ENCODE results near the gene PLXNC1. TPM values are rescaled to one million over a fixed set of nuclear protein-coding genes. Genes with fewer than 3 reads are reported as not detected.
A peak's percentile ranks its signal among the peaks of the same experiment; 100 is the strongest.

Gene PLXNC1
- total and polyA plus RNA-seq, 4 experiments from 2014 or later: 2.9 to 27.6 (median 17.3) TPM

DNA sequence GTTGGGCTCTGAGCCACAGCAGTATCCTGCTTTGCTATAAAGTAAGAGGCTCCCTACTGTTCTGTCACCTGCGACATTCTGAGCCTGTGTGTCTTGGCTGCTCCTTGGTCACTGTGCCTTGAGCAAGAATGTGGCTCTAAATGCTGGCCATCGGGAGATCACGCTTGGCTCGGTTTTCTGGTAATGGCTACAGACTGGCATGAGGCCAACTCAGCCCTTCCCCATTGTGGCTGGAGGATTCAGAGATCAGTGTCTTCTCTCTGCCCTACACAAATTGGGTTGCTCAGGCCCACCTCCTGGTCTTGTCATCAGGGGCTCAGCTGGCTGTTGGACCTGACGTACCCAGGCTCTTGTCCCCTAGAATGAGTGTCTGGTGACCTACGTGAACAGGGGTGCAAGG, 94.5 kb downstream of the PLXNC1 start:
- Mint-ChIP-seq H3K27ac (no peak overlapping the region), H3K36me3 (peaks cover 56 to 57% of the 10 kb centered on the region in 2 donors), H3K27me3 (no peaks in the 10 kb centered on the region), H3K9me3 (no peaks in the 10 kb centered on the region), H3K4me3 (no peak overlapping the region), H3K4me1 (peaks cover 15 to 31% (median 19%) of the 10 kb centered on the region in 4 donors)
- ChIA-PET CTCF (ENCODE audit: partially characterized antibody) (no interaction called here), POLR2A (ENCODE audit: partially characterized antibody) (no interaction called here)
- H3K4me1 ChIP-seq (ENCODE audit: insufficient read depth, low read length): peaks cover 24% of the 10 kb centered on the region
- H3K36me3 ChIP-seq (ENCODE audit: insufficient read depth, low read length): peaks cover 6% of the 10 kb centered on the region
- H3K9me3 ChIP-seq (ENCODE audit: control insufficient read depth in 1 of 2, low read length in 2 of 2): no peaks in the 10 kb centered on the region
- intact Hi-C loops (cut with micrococcal nuclease): no loop called here
- H3K4me3 ChIP-seq (ENCODE audit: low read length in 2 of 2): no peak overlapping the region
- H3K27ac ChIP-seq (ENCODE audit: low read depth, low read length): no peak overlapping the region
- DNase-seq: no peak
- H3K27me3 ChIP-seq (ENCODE audit: insufficient read depth, low read length): no peaks in the 10 kb centered on the region

DNA sequence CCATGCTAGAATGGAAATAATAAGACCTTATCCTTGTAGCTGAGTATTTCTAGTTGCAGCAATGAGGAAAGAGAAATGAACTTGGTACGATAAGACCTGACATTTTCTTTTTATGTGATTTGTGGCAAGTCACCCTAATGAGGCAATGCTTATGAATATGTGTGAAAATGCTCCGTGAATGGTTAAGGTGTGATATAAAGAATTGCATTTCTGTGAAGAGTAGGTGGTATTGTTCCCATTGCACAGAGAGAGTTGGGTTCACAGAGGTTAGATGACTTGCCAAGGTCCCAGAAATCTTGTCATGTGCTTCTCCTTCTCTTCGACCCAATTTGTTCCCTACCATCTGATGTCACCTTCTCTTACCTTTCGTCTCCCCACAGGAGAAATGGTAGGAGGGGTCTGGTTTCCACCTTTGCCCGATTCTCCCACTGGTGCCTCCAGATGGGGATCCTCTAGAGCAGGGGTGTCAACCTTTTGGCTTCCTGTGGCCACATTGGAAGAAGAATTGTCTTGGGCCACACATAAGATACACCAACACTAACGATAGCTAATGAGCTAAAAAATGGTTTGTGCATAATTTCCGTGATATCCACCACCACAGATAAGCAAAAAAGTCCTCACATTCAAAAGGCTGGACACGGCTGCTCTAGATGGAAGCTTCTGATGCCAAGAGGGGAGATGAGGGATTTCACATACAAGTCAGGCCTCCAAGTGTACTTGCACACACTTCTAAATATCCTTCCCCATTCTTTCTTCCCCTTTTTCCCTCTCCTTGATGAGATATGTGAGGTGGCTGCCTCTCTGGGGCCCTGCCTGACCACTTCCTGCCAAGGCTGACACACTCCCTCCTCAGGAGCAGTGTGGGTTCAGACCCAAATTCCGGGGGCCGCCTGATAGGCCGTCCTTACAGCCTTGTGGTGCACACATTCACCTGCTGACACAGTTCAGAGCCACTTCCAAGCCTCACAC, 96.1 kb downstream of the PLXNC1 start:
- peak overlapping the region; percentile 23 to 64 (median 44) for H3K4me3 Mint-ChIP-seq

DNA sequence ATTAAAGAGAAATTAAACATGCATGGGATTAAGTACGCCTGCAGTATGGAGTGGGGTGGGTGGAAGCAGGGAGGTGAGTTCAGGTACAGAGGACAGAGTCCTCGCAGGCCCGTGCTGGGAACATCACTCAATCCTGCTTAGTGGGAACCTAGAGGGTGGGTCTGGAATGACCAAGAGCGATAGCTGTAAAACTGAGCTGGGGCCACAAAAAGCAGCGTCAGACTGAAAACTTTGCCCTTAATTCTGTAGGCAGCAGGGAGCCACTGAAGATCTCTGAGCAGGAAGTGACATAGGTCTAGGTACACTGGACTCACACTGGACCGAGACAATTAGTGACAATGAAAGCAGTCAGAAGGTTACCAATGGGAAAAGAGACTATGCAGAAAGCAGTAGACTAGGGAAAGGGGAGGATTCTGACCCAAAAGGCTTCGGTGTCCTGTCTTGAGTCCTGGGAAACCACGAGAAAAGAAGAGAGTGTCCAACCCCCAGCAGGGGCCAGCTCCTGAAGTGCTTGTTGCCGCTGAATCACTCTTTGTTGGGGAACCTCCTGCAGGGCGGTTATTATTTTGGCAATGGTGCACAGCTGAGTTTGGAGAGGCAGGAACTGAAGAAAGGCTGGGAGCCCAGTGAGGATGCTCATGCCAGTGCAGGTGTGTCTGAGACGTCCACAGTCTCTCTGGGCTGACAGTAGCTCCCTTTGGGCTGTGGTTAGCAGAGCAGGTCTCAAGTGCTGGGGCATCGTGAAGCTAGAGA, 97.4 kb downstream of the PLXNC1 start:
- Mint-ChIP-seq H3K4me1 (peaks cover 15 to 31% (median 19%) of the 10 kb centered on the region in 4 donors), H3K4me3 (no peak overlapping the region), H3K27me3 (no peaks in the 10 kb centered on the region), H3K27ac (peak overlapping the region in 6 of 7 donors; percentile 32 to 83 (median 52)), H3K36me3 (peaks cover 51 to 54% of the 10 kb centered on the region in 2 donors), H3K9me3 (no peaks in the 10 kb centered on the region)
- DNase-seq: no peak
- ChIA-PET POLR2A (ENCODE audit: partially characterized antibody) (interaction anchor here (1.0 kb wide), 1 partner anchor 38 kb away, joined by 3 read pairs; no protein-coding TSS in a partner anchor), CTCF (ENCODE audit: partially characterized antibody) (no interaction called here)
- H3K27me3 ChIP-seq (ENCODE audit: insufficient read depth, low read length): no peaks in the 10 kb centered on the region
- no peaks in the 10 kb centered on the region for H3K9me3 ChIP-seq (ENCODE audit: control insufficient read depth in 1 of 2, low read length in 2 of 2)
- no peak overlapping the region for H3K27ac ChIP-seq (ENCODE audit: low read depth, low read length)
- intact Hi-C loops (cut with micrococcal nuclease): no loop called here
- H3K4me3 ChIP-seq (ENCODE audit: low read length in 2 of 2): no peak overlapping the region
- peaks cover 8% of the 10 kb centered on the region for H3K36me3 ChIP-seq (ENCODE audit: insufficient read depth, low read length)
- H3K4me1 ChIP-seq (ENCODE audit: insufficient read depth, low read length): peaks cover 24% of the 10 kb centered on the region

More for the DNA sequence above, 96.1 kb downstream of the PLXNC1 start:
- Mint-ChIP-seq H3K27me3 (no peaks in the 10 kb centered on the region), H3K36me3 (peaks cover 57 to 58% of the 10 kb centered on the region in 2 donors), H3K27ac (peak overlapping the region; percentile 52 to 91 (median 72)), H3K9me3 (no peaks in the 10 kb centered on the region), H3K4me1 (peaks cover 15 to 31% (median 19%) of the 10 kb centered on the region in 4 donors)
- ChIA-PET CTCF (ENCODE audit: partially characterized antibody) (interaction anchor here (0.9 to 1.6 kb wide), 2 partner anchors 9 to 11 kb away, joined by 3 to 5 read pairs; no protein-coding TSS in a partner anchor), POLR2A (ENCODE audit: partially characterized antibody) (interaction anchor here (1.2 kb wide), 1 partner anchor 18 kb away, joined by 4 read pairs; no protein-coding TSS in a partner anchor)
- H3K36me3 ChIP-seq (ENCODE audit: insufficient read depth, low read length): peaks cover 13% of the 10 kb centered on the region
- H3K4me1 ChIP-seq (ENCODE audit: insufficient read depth, low read length): peaks cover 24% of the 10 kb centered on the region
- no peaks in the 10 kb centered on the region for H3K27me3 ChIP-seq (ENCODE audit: insufficient read depth, low read length)
- H3K27ac ChIP-seq (ENCODE audit: low read depth, low read length): no peak overlapping the region
- peak in 4 of 5 donors; percentile 11 to 28 (median 14) for DNase-seq
- no peak overlapping the region for H3K4me3 ChIP-seq (ENCODE audit: low read length in 2 of 2)
- H3K9me3 ChIP-seq (ENCODE audit: control insufficient read depth in 1 of 2, low read length in 2 of 2): no peaks in the 10 kb centered on the region
- intact Hi-C loops (cut with micrococcal nuclease): no loop called here

DNA sequence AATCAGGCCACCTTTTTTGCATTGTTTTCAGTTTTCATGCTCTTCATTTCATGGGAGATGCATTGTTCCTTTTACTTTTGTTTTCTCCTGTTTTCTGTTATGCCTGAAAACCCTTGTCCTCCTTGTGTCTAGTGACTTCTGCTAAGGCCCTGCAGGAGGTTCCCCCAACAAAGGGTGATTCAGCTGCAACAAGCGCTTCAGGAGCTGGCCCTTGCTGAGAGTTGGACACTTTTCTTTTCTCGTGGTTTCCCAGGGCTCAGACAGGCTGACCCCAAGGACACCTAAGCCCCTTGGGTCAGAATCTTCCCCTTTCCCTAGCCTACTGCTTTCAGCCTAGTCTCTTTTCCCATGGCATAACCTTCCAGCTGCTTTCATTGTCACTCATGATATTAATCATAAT, 98.9 kb downstream of the PLXNC1 start:
- no peak overlapping the region for H3K4me3 Mint-ChIP-seq
- peaks cover 15 to 31% (median 19%) of the 10 kb centered on the region in 4 donors for H3K4me1 Mint-ChIP-seq
- H3K36me3 Mint-ChIP-seq: peaks cover 43 to 59% of the 10 kb centered on the region in 2 donors
- H3K9me3 Mint-ChIP-seq: no peaks in the 10 kb centered on the region
- H3K9me3 ChIP-seq (ENCODE audit: control insufficient read depth in 1 of 2, low read length in 2 of 2): no peaks in the 10 kb centered on the region
- no peaks in the 10 kb centered on the region for H3K27me3 Mint-ChIP-seq
- peak overlapping the region in 3 of 7 donors; percentile 5 to 44 (median 6) for H3K27ac Mint-ChIP-seq
- CTCF ChIA-PET (ENCODE audit: partially characterized antibody): no interaction called here
- intact Hi-C loops (cut with micrococcal nuclease): no loop called here
- H3K36me3 ChIP-seq (ENCODE audit: insufficient read depth, low read length): peaks cover 8% of the 10 kb centered on the region
- no peak overlapping the region for H3K4me3 ChIP-seq (ENCODE audit: low read length in 2 of 2)
- H3K27me3 ChIP-seq (ENCODE audit: insufficient read depth, low read length): no peaks in the 10 kb centered on the region
- H3K27ac ChIP-seq (ENCODE audit: low read depth, low read length): no peak overlapping the region
- POLR2A ChIA-PET (ENCODE audit: partially characterized antibody): no interaction called here
- DNase-seq: no peak
- H3K4me1 ChIP-seq (ENCODE audit: insufficient read depth, low read length): peaks cover 24% of the 10 kb centered on the region

DNA sequence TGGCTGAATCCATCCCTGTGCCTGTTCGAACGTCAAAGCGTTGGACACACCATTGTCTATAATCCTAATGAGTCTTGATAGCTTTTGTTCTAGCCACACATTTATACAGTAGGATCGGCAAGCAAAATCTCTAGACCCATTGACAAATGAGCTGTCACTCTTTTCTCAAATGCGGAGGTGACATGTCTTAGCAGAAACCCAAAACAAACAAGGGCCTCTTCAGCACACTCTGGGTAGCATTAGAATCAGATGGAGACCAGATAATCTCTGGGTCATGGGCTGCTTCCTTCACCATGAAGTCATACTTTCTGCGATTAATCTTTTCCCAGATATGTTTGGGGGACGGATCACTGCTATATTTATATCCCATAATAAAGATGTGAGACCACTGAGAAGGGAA, 100.2 kb downstream of the PLXNC1 start:
- Mint-ChIP-seq H3K27me3 (no peaks in the 10 kb centered on the region), H3K4me3 (no peak overlapping the region), H3K27ac (no peak overlapping the region), H3K36me3 (peaks cover 49 to 65% of the 10 kb centered on the region in 2 donors), H3K9me3 (no peaks in the 10 kb centered on the region), H3K4me1 (peaks cover 15 to 30% (median 19%) of the 10 kb centered on the region in 4 donors)
- CTCF ChIA-PET (ENCODE audit: partially characterized antibody): interaction anchor here (1.0 kb wide), 1 partner anchor 22 kb away, joined by 3 read pairs; no protein-coding TSS in a partner anchor
- intact Hi-C loops (cut with micrococcal nuclease): no loop called here
- Histone ChIP-seq H3K36me3 (ENCODE audit: insufficient read depth, low read length) (peaks cover 8% of the 10 kb centered on the region), H3K4me1 (ENCODE audit: insufficient read depth, low read length) (peaks cover 24% of the 10 kb centered on the region), H3K4me3 (ENCODE audit: low read length in 2 of 2) (no peak overlapping the region), H3K9me3 (ENCODE audit: control insufficient read depth in 1 of 2, low read length in 2 of 2) (no peaks in the 10 kb centered on the region), H3K27me3 (ENCODE audit: insufficient read depth, low read length) (no peaks in the 10 kb centered on the region), H3K27ac (ENCODE audit: low read depth, low read length) (no peak overlapping the region)
- no peak for DNase-seq
- POLR2A ChIA-PET (ENCODE audit: partially characterized antibody): no interaction called here

DNA sequence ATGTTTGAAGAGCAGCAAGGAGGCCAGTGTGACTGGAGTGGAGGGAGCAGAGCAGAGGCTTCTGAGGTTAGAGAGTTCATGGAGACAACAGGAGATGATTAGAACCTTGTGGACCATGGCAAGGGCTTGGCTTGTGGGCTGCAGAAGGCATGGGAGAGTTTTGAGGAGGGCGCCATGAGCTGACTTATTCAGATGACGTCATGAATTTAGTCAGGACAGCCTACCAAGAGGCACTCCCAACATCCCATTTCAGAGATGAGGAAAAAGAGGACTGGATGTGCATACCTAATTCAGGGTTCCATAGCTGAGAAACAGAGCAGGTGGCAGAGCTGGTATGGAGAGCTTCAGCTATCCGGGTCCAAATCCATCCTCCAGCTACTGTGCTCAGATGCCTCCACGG, 101.8 kb downstream of the PLXNC1 start:
- Histone ChIP-seq H3K9me3 (ENCODE audit: control insufficient read depth in 1 of 2, low read length in 2 of 2) (no peaks in the 10 kb centered on the region), H3K27ac (ENCODE audit: low read depth, low read length) (no peak overlapping the region), H3K4me3 (ENCODE audit: low read length in 2 of 2) (no peak overlapping the region), H3K36me3 (ENCODE audit: insufficient read depth, low read length) (peaks cover 10% of the 10 kb centered on the region), H3K27me3 (ENCODE audit: insufficient read depth, low read length) (no peaks in the 10 kb centered on the region), H3K4me1 (ENCODE audit: insufficient read depth, low read length) (peaks cover 10% of the 10 kb centered on the region)
- Mint-ChIP-seq H3K27ac (peak overlapping the region in 2 of 7 donors; percentile 18 to 80), H3K27me3 (no peaks in the 10 kb centered on the region), H3K9me3 (no peaks in the 10 kb centered on the region), H3K36me3 (peaks cover 62 to 72% of the 10 kb centered on the region in 2 donors), H3K4me3 (no peak overlapping the region), H3K4me1 (peaks cover 2 to 14% (median 6%) of the 10 kb centered on the region in 4 donors)
- POLR2A ChIA-PET (ENCODE audit: partially characterized antibody): no interaction called here
- CTCF ChIA-PET (ENCODE audit: partially characterized antibody): interaction anchor here (0.6 to 1.4 kb wide), 2 partner anchors 17 to 524 kb away, joined by 3 read pairs; no protein-coding TSS in a partner anchor
- no peak for DNase-seq
- intact Hi-C loops (cut with micrococcal nuclease): no loop called here
